Left lung (tissue), 10 donors: ENCODE measurements around the gene NFKBIL1. TPM values are rescaled to one million over a fixed set of nuclear protein-coding genes. Genes with fewer than 3 reads are reported as not detected.
A peak's percentile ranks its signal among the peaks of the same experiment; 100 is the strongest.

Experiments
- ATAC-seq: fragments of 200-7000 bp; cut with Tn5 transposase; one replicate; pipeline ENCODE4 v1.9.1; 2020; ENCODE audit warnings: moderate library complexity
- DNase-seq, 4 donors: peaks; one replicate each; pipeline ENCODE4 v3.0.0-alpha.2; 2013 to 2020
- H3K27ac ChIP-seq, 2 donors: fragments of 200-600 bp; sonication (generic) in 1 of 2; one replicate each; pipeline versions ENCODE4 v1.5.0 to v1.8.0; 2020 to 2021
- H3K27me3 ChIP-seq, 2 donors: fragments of 200-600 bp; sonication (generic) in 1 of 2; one replicate each; pipeline versions ENCODE4 v1.5.0 to v1.8.0; 2020 to 2021
- H3K36me3 ChIP-seq, 2 donors: fragments of 200-600 bp; sonication (generic) in 1 of 2; one replicate each; pipeline versions ENCODE4 v1.5.0 to v1.8.0; 2020 to 2021
- H3K4me1 ChIP-seq, 2 donors: fragments of 200-600 bp; one replicate each; pipeline ENCODE4 v1.8.0; 2021
- H3K4me3 ChIP-seq, 2 donors: fragments of 200-600 bp; sonication (generic) in 1 of 2; one replicate each; pipeline versions ENCODE4 v1.5.0 to v1.8.0; 2020 to 2021; ENCODE audit warnings: mild to moderate bottlenecking in 1 of 2
- H3K9me3 ChIP-seq, 2 donors: fragments of 200-600 bp; sonication (generic) in 1 of 2; one replicate each; pipeline versions ENCODE4 v1.5.0 to v1.8.0; 2020 to 2021
- intact Hi-C, 2 donors: fragments of 100-400 bp; cut with DNase I; formaldehyde crosslinking; loops; one replicate each; pipeline versions ENCODE4 v1.11.2 to v1.14.2; 2022
- polyA plus RNA-seq, 6 donors: library from polyadenylated mRNA; unstranded; fragments of 120-200 nt; gene quantifications; one replicate each; pipeline ENCODE4 v1.2.1, GENCODE V29; 2013; ENCODE audit not compliant: insufficient read length in 6 of 6
- total RNA-seq, 2 donors: library from RNA; stranded (reverse); fragmentation: NEBNext Ultra II Directional; extraction: Animal tissue kit (Norgen Biotek cat#: 25700); gene quantifications; one replicate each; pipeline ENCODE4 v1.2.1, GENCODE V29; 2021
- TF ChIP-seq, protein P1 (sequence below), 2 donors: fragments of 200-600 bp; sonication (generic) in 1 of 2; IDR thresholded peaks; one replicate each; pipeline versions ENCODE4 v1.5.0 to v1.8.0; 2021; ENCODE audit warnings: antibody characterized with exemption in 2 of 2
- donor health status: DM: no; HTN: yes; CAD: no.
- donor health status: DM: no; HTN: no; CAD: no.

NFKBIL1 gene
- total and polyA plus RNA-seq, 8 donors, result 15.0 to 25.4 (median 18.8) TPM

DNA sequence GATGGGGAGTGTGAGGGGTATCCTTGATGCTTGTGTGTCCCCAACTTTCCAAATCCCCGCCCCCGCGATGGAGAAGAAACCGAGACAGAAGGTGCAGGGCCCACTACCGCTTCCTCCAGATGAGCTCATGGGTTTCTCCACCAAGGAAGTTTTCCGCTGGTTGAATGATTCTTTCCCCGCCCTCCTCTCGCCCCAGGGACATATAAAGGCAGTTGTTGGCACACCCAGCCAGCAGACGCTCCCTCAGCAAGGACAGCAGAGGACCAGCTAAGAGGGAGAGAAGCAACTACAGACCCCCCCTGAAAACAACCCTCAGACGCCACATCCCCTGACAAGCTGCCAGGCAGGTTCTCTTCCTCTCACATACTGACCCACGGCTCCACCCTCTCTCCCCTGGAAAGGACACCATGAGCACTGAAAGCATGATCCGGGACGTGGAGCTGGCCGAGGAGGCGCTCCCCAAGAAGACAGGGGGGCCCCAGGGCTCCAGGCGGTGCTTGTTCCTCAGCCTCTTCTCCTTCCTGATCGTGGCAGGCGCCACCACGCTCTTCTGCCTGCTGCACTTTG is 28.0 kb downstream of the NFKBIL1 start, which contains the start of gene TNF:
TNF (plus strand) TSS at position 231 of the 567 bp plus-strand sequence; CDS start at position 408, 177 bp downstream.
- TF ChIP-seq, protein P1, sequence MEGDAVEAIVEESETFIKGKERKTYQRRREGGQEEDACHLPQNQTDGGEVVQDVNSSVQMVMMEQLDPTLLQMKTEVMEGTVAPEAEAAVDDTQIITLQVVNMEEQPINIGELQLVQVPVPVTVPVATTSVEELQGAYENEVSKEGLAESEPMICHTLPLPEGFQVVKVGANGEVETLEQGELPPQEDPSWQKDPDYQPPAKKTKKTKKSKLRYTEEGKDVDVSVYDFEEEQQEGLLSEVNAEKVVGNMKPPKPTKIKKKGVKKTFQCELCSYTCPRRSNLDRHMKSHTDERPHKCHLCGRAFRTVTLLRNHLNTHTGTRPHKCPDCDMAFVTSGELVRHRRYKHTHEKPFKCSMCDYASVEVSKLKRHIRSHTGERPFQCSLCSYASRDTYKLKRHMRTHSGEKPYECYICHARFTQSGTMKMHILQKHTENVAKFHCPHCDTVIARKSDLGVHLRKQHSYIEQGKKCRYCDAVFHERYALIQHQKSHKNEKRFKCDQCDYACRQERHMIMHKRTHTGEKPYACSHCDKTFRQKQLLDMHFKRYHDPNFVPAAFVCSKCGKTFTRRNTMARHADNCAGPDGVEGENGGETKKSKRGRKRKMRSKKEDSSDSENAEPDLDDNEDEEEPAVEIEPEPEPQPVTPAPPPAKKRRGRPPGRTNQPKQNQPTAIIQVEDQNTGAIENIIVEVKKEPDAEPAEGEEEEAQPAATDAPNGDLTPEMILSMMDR (IDR thresholded peaks at IDR 0.05), result no peak
- Histone ChIP-seq H3K4me1 (peaks cover 0 to 58% of the 10 kb centered on the region in 2 donors), H3K9me3 (no peaks in the 10 kb centered on the region), H3K27me3 (peaks cover 0 to 4% of the 10 kb centered on the region in 2 donors), H3K4me3 (peak within 1 kb of the TSS; percentile 23 to 56), H3K27ac (peak within 1 kb of the TSS in 1 of 2 donors; percentile 71), H3K36me3 (peaks cover 0 to 17% of the 10 kb centered on the region in 2 donors)
- intact Hi-C loops, result no loop called here
- ATAC-seq (peak; percentile 58), DNase-seq (peak in 2 of 4 donors; percentile 66 to 81)

DNA sequence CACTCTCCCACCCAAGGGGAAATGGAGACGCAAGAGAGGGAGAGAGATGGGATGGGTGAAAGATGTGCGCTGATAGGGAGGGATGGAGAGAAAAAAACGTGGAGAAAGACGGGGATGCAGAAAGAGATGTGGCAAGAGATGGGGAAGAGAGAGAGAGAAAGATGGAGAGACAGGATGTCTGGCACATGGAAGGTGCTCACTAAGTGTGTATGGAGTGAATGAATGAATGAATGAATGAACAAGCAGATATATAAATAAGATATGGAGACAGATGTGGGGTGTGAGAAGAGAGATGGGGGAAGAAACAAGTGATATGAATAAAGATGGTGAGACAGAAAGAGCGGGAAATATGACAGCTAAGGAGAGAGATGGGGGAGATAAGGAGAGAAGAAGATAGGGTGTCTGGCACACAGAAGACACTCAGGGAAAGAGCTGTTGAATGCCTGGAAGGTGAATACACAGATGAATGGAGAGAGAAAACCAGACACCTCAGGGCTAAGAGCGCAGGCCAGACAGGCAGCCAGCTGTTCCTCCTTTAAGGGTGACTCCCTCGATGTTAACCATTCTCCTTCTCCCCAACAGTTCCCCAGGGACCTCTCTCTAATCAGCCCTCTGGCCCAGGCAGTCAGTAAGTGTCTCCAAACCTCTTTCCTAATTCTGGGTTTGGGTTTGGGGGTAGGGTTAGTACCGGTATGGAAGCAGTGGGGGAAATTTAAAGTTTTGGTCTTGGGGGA is 28.7 kb downstream of the NFKBIL1 start:
- peak in 1 of 4 donors; percentile 14 for DNase-seq
- peaks cover 0 to 17% of the 10 kb centered on the region in 2 donors for H3K36me3 ChIP-seq
- no peak for ATAC-seq
- peaks cover 0 to 4% of the 10 kb centered on the region in 2 donors for H3K27me3 ChIP-seq
- TF ChIP-seq, protein P1 (IDR thresholded peaks at IDR 0.05), result no peak
- peak overlapping the region in 1 of 2 donors; percentile 71 for H3K27ac ChIP-seq
- peaks cover 0 to 59% of the 10 kb centered on the region in 2 donors for H3K4me1 ChIP-seq
- H3K4me3 ChIP-seq, result peak overlapping the region; percentile 23 to 56
- intact Hi-C loops, result no loop called here
- no peaks in the 10 kb centered on the region for H3K9me3 ChIP-seq

DNA sequence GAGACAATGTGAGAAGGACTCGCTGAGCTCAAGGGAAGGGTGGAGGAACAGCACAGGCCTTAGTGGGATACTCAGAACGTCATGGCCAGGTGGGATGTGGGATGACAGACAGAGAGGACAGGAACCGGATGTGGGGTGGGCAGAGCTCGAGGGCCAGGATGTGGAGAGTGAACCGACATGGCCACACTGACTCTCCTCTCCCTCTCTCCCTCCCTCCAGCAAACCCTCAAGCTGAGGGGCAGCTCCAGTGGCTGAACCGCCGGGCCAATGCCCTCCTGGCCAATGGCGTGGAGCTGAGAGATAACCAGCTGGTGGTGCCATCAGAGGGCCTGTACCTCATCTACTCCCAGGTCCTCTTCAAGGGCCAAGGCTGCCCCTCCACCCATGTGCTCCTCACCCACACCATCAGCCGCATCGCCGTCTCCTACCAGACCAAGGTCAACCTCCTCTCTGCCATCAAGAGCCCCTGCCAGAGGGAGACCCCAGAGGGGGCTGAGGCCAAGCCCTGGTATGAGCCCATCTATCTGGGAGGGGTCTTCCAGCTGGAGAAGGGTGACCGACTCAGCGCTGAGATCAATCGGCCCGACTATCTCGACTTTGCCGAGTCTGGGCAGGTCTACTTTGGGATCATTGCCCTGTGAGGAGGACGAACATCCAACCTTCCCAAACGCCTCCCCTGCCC is 29.6 kb downstream of the NFKBIL1 start:
- TF ChIP-seq, protein P1 (IDR thresholded peaks at IDR 0.05), result no peak
- peaks cover 0 to 64% of the 10 kb centered on the region in 2 donors for H3K4me1 ChIP-seq
- peaks cover 0 to 17% of the 10 kb centered on the region in 2 donors for H3K36me3 ChIP-seq
- DNase-seq (peak in 1 of 4 donors; percentile 57), ATAC-seq (no peak)
- H3K9me3 ChIP-seq, result no peaks in the 10 kb centered on the region
- H3K27ac ChIP-seq, result peak overlapping the region in 1 of 2 donors; percentile 13
- H3K27me3 ChIP-seq, result peaks cover 0 to 4% of the 10 kb centered on the region in 2 donors
- intact Hi-C loops, result no loop called here
- H3K4me3 ChIP-seq, result peak overlapping the region in 1 of 2 donors; percentile 56

DNA sequence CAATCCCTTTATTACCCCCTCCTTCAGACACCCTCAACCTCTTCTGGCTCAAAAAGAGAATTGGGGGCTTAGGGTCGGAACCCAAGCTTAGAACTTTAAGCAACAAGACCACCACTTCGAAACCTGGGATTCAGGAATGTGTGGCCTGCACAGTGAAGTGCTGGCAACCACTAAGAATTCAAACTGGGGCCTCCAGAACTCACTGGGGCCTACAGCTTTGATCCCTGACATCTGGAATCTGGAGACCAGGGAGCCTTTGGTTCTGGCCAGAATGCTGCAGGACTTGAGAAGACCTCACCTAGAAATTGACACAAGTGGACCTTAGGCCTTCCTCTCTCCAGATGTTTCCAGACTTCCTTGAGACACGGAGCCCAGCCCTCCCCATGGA is 30.2 kb downstream of the NFKBIL1 start:
- Histone ChIP-seq H3K27ac (no peak overlapping the region), H3K9me3 (no peaks in the 10 kb centered on the region), H3K36me3 (peaks cover 0 to 17% of the 10 kb centered on the region in 2 donors), H3K27me3 (peaks cover 0 to 4% of the 10 kb centered on the region in 2 donors), H3K4me3 (peak overlapping the region in 1 of 2 donors; percentile 56), H3K4me1 (peaks cover 0 to 69% of the 10 kb centered on the region in 2 donors)
- ATAC-seq (no peak), DNase-seq (peak in 1 of 4 donors; percentile 2)
- TF ChIP-seq, protein P1 (IDR thresholded peaks at IDR 0.05), result no peak
- intact Hi-C loops, result no loop called here
